B cell (primary cell): ENCODE data around the gene ETFA.

Experiments
- CTCF ChIP-seq: fragments of 200-600 bp; IDR thresholded peaks from one replicate; pipeline ENCODE4 v1.8.0; 2022; ENCODE audit warnings: antibody characterized with exemption, mild to moderate bottlenecking
- EZH2 ChIP-seq: IDR thresholded peaks from 2 replicates; pipeline ENCODE4 v1.6.1; 2012; ENCODE audit warnings: borderline replicate concordance, low read depth, mild to moderate bottlenecking, moderate library complexity, low read length; ENCODE audit not compliant: insufficient read depth, poor library complexity, severe bottlenecking

DNA sequence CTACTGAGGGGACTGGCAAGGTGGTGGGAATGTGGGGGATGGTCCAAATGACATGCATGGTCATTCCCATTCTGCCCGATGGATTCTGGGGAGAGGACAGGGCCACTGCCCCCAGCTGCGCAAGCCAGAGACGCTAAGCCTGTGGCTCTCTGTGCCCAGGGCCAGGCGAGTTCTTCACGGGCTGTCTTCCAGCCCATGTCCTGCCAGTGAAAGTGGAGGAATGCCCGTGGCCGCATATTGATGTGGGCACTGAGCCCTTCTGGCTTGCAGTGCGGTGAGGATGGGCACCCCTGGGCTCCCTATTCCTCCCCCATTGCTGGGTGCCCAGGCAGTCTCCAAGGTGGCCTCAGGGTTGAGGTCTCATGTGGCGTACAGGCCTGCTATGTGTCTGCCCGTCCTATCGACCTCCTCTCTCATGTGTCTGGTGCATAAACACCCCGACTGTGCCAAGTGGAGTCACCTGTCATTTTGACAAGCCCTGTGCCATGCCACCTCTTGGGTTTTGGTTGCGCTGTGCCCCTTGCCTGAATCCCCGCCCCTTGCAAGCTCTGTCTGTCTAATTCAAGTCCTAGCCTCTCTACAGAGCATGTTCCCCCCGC, 134.7 kb downstream of the ETFA start:
- TF ChIP-seq EZH2 (no peak), CTCF (no peak)
